Measurements from ENCODE around the gene TTC3. TPM values are rescaled to one million over a fixed set of nuclear protein-coding genes. Genes with fewer than 3 reads are reported as not detected.
"Not testable (repeated sequence)": the region's sequence is repeated elsewhere in the genome, so short reads cannot be mapped to it uniquely, and the experiment has no call there.

Gene TTC3
- total RNA-seq, 1 donor from 2014 or later: 127 TPM

GRCh38 chr21:37195059-37195458 is 122.0 kb downstream of the TTC3 start:
- no peak for DNase-seq (ENCODE audit: low read depth in 2 of 2)

- no peak for DNase-seq (ENCODE audit: low read depth in 2 of 2)
Observed at GRCh38 chr21:37195610-37196009, 122.6 kb downstream of the TTC3 start.

- DNase-seq (ENCODE audit: low read depth in 2 of 2): no peak
Observed at GRCh38 chr21:37196847-37197246, 123.8 kb downstream of the TTC3 start.

GRCh38 chr21:37197746-37198145 is 124.7 kb downstream of the TTC3 start:
- no peak for DNase-seq (ENCODE audit: low read depth in 2 of 2)

- peak; percentile 47 to 89 for DNase-seq (ENCODE audit: low read depth in 2 of 2)
Observed at GRCh38 chr21:37199057-37199924, 126.2 kb downstream of the TTC3 start.

- no peak for DNase-seq (ENCODE audit: low read depth in 2 of 2)
Observed at GRCh38 chr21:37200641-37201480, 127.8 kb downstream of the TTC3 start.

- no peak for DNase-seq (ENCODE audit: low read depth in 2 of 2)
Observed at GRCh38 chr21:37202221-37203110, 129.4 kb downstream of the TTC3 start.

GRCh38 chr21:37204580-37204979 is 131.5 kb downstream of the TTC3 start:
- no peak for DNase-seq (ENCODE audit: low read depth in 2 of 2)

- peak in 1 of 2 donors; percentile 29 for DNase-seq (ENCODE audit: low read depth in 2 of 2)
Observed at GRCh38 chr21:37206496-37206895, 133.4 kb downstream of the TTC3 start.

- DNase-seq (ENCODE audit: low read depth in 2 of 2): peak in 1 of 2 donors; percentile 34
Observed at GRCh38 chr21:37207441-37208009, 134.5 kb downstream of the TTC3 start.

- DNase-seq (ENCODE audit: low read depth in 2 of 2): peak; percentile 15 to 73
Observed at GRCh38 chr21:37208056-37208721, 135.1 kb downstream of the TTC3 start.

- no peak for DNase-seq (ENCODE audit: low read depth in 2 of 2)
Observed at GRCh38 chr21:37208741-37209225, 135.7 kb downstream of the TTC3 start.

- DNase-seq (ENCODE audit: low read depth in 2 of 2): no peak
Observed at GRCh38 chr21:37210130-37210529, 137.1 kb downstream of the TTC3 start.

- DNase-seq (ENCODE audit: low read depth in 2 of 2): no peak
Observed at GRCh38 chr21:37210799-37211198, 137.7 kb downstream of the TTC3 start.

- DNase-seq (ENCODE audit: low read depth in 2 of 2): no peak
Observed at GRCh38 chr21:37214952-37215351, 141.9 kb downstream of the TTC3 start.

- DNase-seq (ENCODE audit: low read depth in 2 of 2): no peak
Observed at GRCh38 chr21:37219761-37220432, 146.8 kb downstream of the TTC3 start.

GRCh38 chr21:37220433-37220980 is 147.5 kb downstream of the TTC3 start:
- DNase-seq (ENCODE audit: low read depth in 2 of 2): peak; percentile 51 to 52

- DNase-seq (ENCODE audit: low read depth in 2 of 2): peak; percentile 95 to 98
Observed at GRCh38 chr21:37220981-37221664, 148.1 kb downstream of the TTC3 start.

- DNase-seq (ENCODE audit: low read depth in 2 of 2): not testable (repeated sequence)
Observed at GRCh38 chr21:37222248-37222647, 149.2 kb downstream of the TTC3 start.

All from lung microvascular endothelial cell (primary cell).